NCI-H2029 treated with DMSO at 0.1 percent for 48 hours (cell line): ENCODE data around the gene HDAC4.
A peak's percentile ranks its signal among the peaks of the same experiment; 100 is the strongest.

Experiments
- DNase-seq: peaks from one replicate; lab custom pipeline; 2025; lab: John Stamatoyannopoulos, UW

The HDAC4 gene

GRCh38 chr2:239326831-239327535, 73.8 kb downstream of the HDAC4 start:
- DNase-seq = no peak

GRCh38 chr2:239324456-239324855, 76.4 kb downstream of the HDAC4 start:
- no peak for DNase-seq

- DNase-seq = no peak
Observed at GRCh38 chr2:239323447-239323846, 77.4 kb downstream of the HDAC4 start.

- DNase-seq = no peak
Observed at GRCh38 chr2:239322416-239323086, 78.3 kb downstream of the HDAC4 start.

- no peak for DNase-seq
Observed at GRCh38 chr2:239321596-239322415, 79.0 kb downstream of the HDAC4 start.

- no peak for DNase-seq
Observed at GRCh38 chr2:239318790-239319661, 81.8 kb downstream of the HDAC4 start.

- no peak for DNase-seq
Observed at GRCh38 chr2:239318151-239318611, 82.6 kb downstream of the HDAC4 start.

- no peak for DNase-seq
Observed at GRCh38 chr2:239316562-239317465, 84.0 kb downstream of the HDAC4 start.

GRCh38 chr2:239315308-239315707, 85.5 kb downstream of the HDAC4 start:
- DNase-seq = no peak

GRCh38 chr2:239313776-239314175, 87.0 kb downstream of the HDAC4 start:
- DNase-seq = no peak

- no peak for DNase-seq
Observed at GRCh38 chr2:239312741-239313667, 87.8 kb downstream of the HDAC4 start.

- DNase-seq = no peak
Observed at GRCh38 chr2:239312081-239312511, 88.7 kb downstream of the HDAC4 start.

GRCh38 chr2:239311132-239312040, 89.4 kb downstream of the HDAC4 start:
- peak; percentile 92 for DNase-seq

- no peak for DNase-seq
Observed at GRCh38 chr2:239310401-239311061, 90.3 kb downstream of the HDAC4 start.

GRCh38 chr2:239309398-239310245, 91.2 kb downstream of the HDAC4 start:
- no peak for DNase-seq

- DNase-seq = no peak
Observed at GRCh38 chr2:239308661-239309397, 92.0 kb downstream of the HDAC4 start.
